K562 (cell line): ENCODE measurements around the gene MRGPRE.

Source experiments
- CBX2 ChIP-seq: fragments of 200-600 bp; sonication (generic); IDR thresholded peaks from one replicate; pipeline ENCODE4 v1.6.1; 2012; ENCODE audit warnings: mild to moderate bottlenecking, low read length, inconsistent platforms; ENCODE audit not compliant: insufficient read depth, poor library complexity, severe bottlenecking
- ELF4 ChIP-seq: fragments of 450-650 bp; formaldehyde crosslinking; IDR thresholded peaks from 2 replicates; pipeline ENCODE4 v1.4.0; 2022; ENCODE audit warnings: missing genetic modification characterization
- MAFF ChIP-seq: IDR thresholded peaks from 2 replicates; pipeline ENCODE4 v1.6.1; 2012; ENCODE audit warnings: low read length, improper control_type of control experiment
- NCOR1 ChIP-seq: fragments of 450-650 bp; IDR thresholded peaks from 2 replicates; pipeline ENCODE4 v1.6.1; 2016; ENCODE audit warnings: mild to moderate bottlenecking, moderate library complexity
- POLR2A ChIP-seq: fragments of 450-650 bp; conservative IDR thresholded peaks from 2 replicates; pipeline ENCODE4 v1.6.1; 2016
- TF ChIP-seq, protein P1 (sequence below): sonication (generic); formaldehyde crosslinking; IDR thresholded peaks from 2 replicates; pipeline ENCODE4 v1.8.1; 2022; ENCODE audit warnings: missing genetic modification reagents

DNA sequence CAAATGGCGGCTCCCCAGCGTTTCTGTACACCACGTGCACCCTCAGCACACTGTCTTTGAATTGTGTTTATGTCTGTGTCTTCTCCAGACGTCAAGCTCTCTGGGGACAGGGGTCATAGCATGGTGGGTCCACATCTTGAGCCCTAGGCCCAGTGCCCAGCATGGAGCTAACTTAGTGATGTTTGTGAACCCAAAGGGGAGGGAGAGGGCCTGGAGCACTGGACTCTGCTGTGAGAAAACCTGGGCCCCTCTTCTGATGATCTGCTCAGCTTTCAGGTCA is 17.9 kb downstream of the MRGPRE start:
- no peak for TF ChIP-seq CBX2
- TF ChIP-seq POLR2A = no peak
- TF ChIP-seq, protein P1, sequence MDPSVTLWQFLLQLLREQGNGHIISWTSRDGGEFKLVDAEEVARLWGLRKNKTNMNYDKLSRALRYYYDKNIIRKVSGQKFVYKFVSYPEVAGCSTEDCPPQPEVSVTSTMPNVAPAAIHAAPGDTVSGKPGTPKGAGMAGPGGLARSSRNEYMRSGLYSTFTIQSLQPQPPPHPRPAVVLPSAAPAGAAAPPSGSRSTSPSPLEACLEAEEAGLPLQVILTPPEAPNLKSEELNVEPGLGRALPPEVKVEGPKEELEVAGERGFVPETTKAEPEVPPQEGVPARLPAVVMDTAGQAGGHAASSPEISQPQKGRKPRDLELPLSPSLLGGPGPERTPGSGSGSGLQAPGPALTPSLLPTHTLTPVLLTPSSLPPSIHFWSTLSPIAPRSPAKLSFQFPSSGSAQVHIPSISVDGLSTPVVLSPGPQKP (CRISPR knock-in tag) = no peak
- no peak for TF ChIP-seq MAFF
- no peak for TF ChIP-seq ELF4
- no peak for TF ChIP-seq NCOR1
